WI38 (cell line): Measurements from ENCODE around the gene CCDC201.
A peak's percentile ranks its signal among the peaks of the same experiment; 100 is the strongest.

ENCODE experiments used
- H3K4me3 ChIP-seq: 2 replicates; pipeline ENCODE4 v1.5.1; 2011; ENCODE audit warnings: low read depth, mild to moderate bottlenecking, control low read depth, low read length
- CTCF ChIP-seq: IDR thresholded peaks from 2 replicates; pipeline ENCODE4 v1.5.1; 2012; ENCODE audit warnings: low read depth, mild to moderate bottlenecking, control low read depth, low read length

CCDC201 gene

DNA sequence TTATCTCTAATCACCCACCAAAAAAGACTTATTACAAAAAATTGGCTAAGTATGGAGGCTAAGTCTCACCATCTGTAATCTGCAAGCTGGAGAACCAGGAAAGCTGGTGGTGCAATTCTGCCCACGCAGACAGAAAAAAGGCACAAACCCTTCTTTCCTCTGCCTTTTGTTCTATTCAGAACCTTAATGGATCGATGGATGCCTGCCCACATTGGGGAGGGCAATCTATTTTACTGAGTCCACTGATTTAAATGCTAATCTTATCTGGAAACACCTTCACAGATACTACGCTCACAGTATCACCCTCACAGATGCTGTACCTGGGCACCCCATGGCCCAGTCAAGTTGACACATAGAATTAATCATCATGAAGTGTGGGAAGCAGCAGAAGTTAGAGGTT, 38.0 kb upstream of the CCDC201 start:
- no peak for TF ChIP-seq CTCF
- no peak overlapping the region for H3K4me3 ChIP-seq

DNA sequence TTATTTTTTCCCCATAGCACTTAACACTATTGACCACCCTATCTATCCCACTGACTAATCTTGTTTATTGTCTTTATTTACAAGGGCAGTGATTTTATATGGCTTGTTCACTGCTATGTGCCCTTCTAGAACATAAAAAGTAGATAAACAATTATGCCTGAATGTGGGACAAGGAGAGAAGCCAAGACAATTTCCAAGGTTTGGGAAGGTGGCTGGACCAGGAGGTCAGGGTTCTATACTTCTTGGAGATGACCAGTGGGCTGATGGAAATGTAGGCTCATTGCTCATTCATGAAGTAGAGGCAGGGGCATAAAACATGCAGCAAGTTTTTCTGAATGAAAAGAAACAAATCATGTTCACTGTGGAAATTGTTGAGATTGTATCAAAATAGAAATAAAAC, 36.7 kb upstream of the CCDC201 start:
- H3K4me3 ChIP-seq = no peak overlapping the region
- TF ChIP-seq CTCF = no peak

DNA sequence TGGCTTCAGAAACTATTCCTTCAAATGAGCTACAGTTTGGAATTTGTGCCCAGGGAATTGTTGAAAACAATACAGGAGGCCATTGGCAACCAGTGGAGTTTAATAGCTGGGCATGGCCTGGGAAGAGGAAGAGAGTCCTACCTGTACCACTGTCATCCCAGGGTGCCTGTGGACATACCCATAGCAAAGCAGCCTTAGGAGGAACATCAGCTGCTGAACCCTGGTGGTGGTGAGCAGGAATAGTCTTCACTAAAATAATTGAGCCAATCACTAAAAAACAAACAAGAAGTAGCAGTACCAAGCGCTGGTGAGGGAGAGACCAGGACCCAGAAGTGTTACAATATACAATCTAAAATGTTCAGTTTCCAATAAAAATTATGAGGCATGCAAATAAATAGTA, 29.9 kb upstream of the CCDC201 start:
- 0 out of 2 replicates have a peak, but pooled peaks have one; percentile 8 for TF ChIP-seq CTCF
- no peak overlapping the region for H3K4me3 ChIP-seq

DNA sequence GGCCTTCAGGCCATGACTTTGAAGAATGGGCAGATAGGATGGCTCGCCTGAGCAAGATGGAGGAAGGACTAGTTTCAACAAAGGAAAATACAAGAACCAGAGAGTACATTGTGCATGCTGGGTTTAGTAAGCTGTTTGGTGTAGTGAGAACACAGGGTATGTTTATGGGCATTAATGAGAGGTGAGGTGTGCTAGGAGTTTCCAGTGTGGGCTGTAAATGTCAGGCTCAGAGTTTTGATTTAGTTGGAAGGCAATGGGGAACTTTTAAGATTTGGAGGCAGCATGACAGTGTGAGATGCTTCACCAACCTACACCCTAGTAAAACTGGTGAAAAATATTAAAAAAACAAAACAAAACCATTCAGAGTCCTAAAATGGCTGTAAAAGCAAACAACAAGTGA, 28.7 kb upstream of the CCDC201 start:
- TF ChIP-seq CTCF = no peak
- no peak overlapping the region for H3K4me3 ChIP-seq

GRCh38 chr7:45898222-45898621, 25.3 kb upstream of the CCDC201 start:
- no peak overlapping the region for H3K4me3 ChIP-seq
- no peak for TF ChIP-seq CTCF

DNA sequence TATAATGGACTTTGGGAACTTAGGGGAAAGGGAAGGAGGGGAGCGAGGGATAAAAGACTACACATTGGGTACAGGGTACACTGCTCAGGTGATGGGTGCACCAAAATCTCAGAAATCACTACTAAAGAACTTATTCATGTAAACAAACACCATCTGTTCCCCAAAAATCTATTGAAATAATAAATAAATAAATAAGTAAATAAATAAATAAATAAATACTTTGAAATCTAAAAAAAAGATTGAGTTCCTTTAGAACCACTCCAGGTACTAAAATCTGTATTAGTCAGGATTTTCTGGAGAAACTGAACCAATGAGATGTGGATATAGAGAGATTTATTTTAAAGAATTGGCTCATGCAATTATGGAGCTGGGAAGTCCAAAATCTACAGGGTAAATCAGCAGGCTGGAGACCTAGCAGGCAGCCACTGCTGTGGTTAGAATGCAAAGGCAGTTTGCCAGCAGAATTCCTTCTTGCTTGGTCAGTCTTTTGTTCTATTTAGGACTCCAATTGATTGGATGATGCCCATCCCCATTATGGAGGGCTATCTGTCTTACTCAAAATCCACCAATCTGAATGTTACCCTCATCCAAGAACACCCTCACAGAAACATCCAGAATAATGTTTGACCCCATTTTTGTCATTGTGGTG, 24.3 kb upstream of the CCDC201 start:
- TF ChIP-seq CTCF = no peak
- H3K4me3 ChIP-seq = no peak overlapping the region

- TF ChIP-seq CTCF = no peak
- no peak overlapping the region for H3K4me3 ChIP-seq
Observed at GRCh38 chr7:45894665-45895062, 21.8 kb upstream of the CCDC201 start.
